Mesodermal cell (in vitro differentiated cells): Measurements from ENCODE around the gene ZNF677. TPM values are rescaled to one million over a fixed set of nuclear protein-coding genes. Genes with fewer than 3 reads are reported as not detected.
"Not testable (repeated sequence)": the region's sequence is repeated elsewhere in the genome, so short reads cannot be mapped to it uniquely, and the experiment has no call there.

Experiments
- H3K27ac ChIP-seq: 2 replicates; pipeline ENCODE4 v1.7.0; 2013; ENCODE audit warnings: mild to moderate bottlenecking, low read depth, low read length, moderate library complexity; ENCODE audit not compliant: severe bottlenecking
- H3K36me3 ChIP-seq: 2 replicates; pipeline ENCODE4 v1.7.1; 2013; ENCODE audit warnings: mild to moderate bottlenecking, low read length, moderate library complexity; ENCODE audit not compliant: control insufficient read depth, insufficient read depth
- H3K4me1 ChIP-seq: one replicate; pipeline ENCODE4 v1.7.1; 2013; ENCODE audit warnings: mild to moderate bottlenecking, low read length; ENCODE audit not compliant: insufficient read depth, control insufficient read depth, poor library complexity, severe bottlenecking
- H3K4me3 ChIP-seq: 2 replicates; pipeline ENCODE4 v1.7.0; 2013; ENCODE audit warnings: low read length, control low read depth, mild to moderate bottlenecking; ENCODE audit not compliant: insufficient read depth, poor library complexity, severe bottlenecking; ENCODE audit errors: extremely low read depth
- H3K9me3 ChIP-seq: 2 replicates; pipeline ENCODE4 v1.7.1; 2013; ENCODE audit warnings: mild to moderate bottlenecking, low read length, moderate library complexity; ENCODE audit not compliant: control insufficient read depth
- WGBS, 2 experiments: methylation state at CpG; one replicate each; pipeline ENCODE4 v1.1.5; 2013; ENCODE audit warnings: missing lambda C conversion rate in 2 of 2; ENCODE audit not compliant: insufficient coverage in 2 of 2; 5-methylcytosine and 5-hydroxymethylcytosine counted together
- polyA plus RNA-seq, 2 experiments: library from polyadenylated mRNA; stranded (reverse); fragments of 50-300 nt; gene quantifications; one replicate each; pipeline ENCODE4 v1.2.3, GENCODE V29; 2013

Gene ZNF677
- 16.3 TPM for polyA plus RNA-seq (2013, experiment 1 of 2)
- polyA plus RNA-seq (2013, experiment 2 of 2) = 12.5 TPM

GRCh38 chr19:53254411-53255341 lies at the start of gene ZNF677:
Gene ZNF677 (minus strand): TSS chr19:53254873. CDS start chr19:53251550, 3,323 bp downstream.
- Histone ChIP-seq H3K4me3 (peak within 1 kb of the TSS; percentile 60), H3K36me3 (peaks cover 17% of the 10 kb centered on the region), H3K27ac (peak within 1 kb of the TSS; percentile 69), H3K9me3 (peaks cover 39% of the 10 kb centered on the region), H3K4me1 (no peaks in the 10 kb centered on the region)
- 30% methylated on average over 57 to 66 of the region's 72 CpGs for WGBS, 2 experiments

- no CpG with 5 or more reads among the region's 8 CpGs for WGBS, 2 experiments
- not testable (repeated sequence) for H3K4me1 ChIP-seq, H3K4me3 ChIP-seq, H3K9me3 ChIP-seq, H3K27ac ChIP-seq, H3K36me3 ChIP-seq
Measured at GRCh38 chr19:53301341-53301740, 46.7 kb upstream of the ZNF677 start.

GRCh38 chr19:53294786-53295441 lies 40.2 kb upstream of the ZNF677 start:
- Histone ChIP-seq H3K4me1 (no peaks in the 10 kb centered on the region), H3K4me3 (no peak overlapping the region), H3K27ac (peak overlapping the region; percentile 46), H3K36me3 (no peaks in the 10 kb centered on the region), H3K9me3 (peaks cover 55% of the 10 kb centered on the region)
- 73 to 88% methylated on average over 4 to 5 of the region's 7 CpGs for WGBS, 2 experiments

- no peaks in the 10 kb centered on the region for H3K36me3 ChIP-seq
- H3K27ac ChIP-seq = no peak overlapping the region
- peaks cover 47% of the 10 kb centered on the region for H3K9me3 ChIP-seq
- 91 to 94% methylated on average over 47 of the region's 47 CpGs for WGBS, 2 experiments
- H3K4me3 ChIP-seq = no peak overlapping the region
- H3K4me1 ChIP-seq = no peaks in the 10 kb centered on the region
Measured at GRCh38 chr19:53290758-53291549, 36.3 kb upstream of the ZNF677 start.

GRCh38 chr19:53285087-53285486 lies 30.4 kb upstream of the ZNF677 start:
- H3K4me1 ChIP-seq = no peaks in the 10 kb centered on the region
- no peaks in the 10 kb centered on the region for H3K36me3 ChIP-seq
- no peak overlapping the region for H3K27ac ChIP-seq
- peaks cover 5% of the 10 kb centered on the region for H3K9me3 ChIP-seq
- 25% methylated on average over 1 to 2 of the region's 4 CpGs for WGBS, 2 experiments
- no peak overlapping the region for H3K4me3 ChIP-seq

GRCh38 chr19:53281947-53282346 lies 27.3 kb upstream of the ZNF677 start:
- no CpG with 5 or more reads among the region's 8 CpGs for whole genome bisulfite sequencing, 2 experiments
- H3K4me3 ChIP-seq, H3K9me3 ChIP-seq, H3K36me3 ChIP-seq, H3K27ac ChIP-seq, H3K4me1 ChIP-seq: not testable (repeated sequence)

GRCh38 chr19:53275480-53275879 lies 20.8 kb upstream of the ZNF677 start:
- no CpG with 5 or more reads among the region's 2 CpGs for WGBS, 2 experiments
- H3K9me3 ChIP-seq = peaks cover 21% of the 10 kb centered on the region

GRCh38 chr19:53272044-53272443 lies 17.4 kb upstream of the ZNF677 start:
- Histone ChIP-seq H3K27ac (no peak overlapping the region), H3K36me3 (no peaks in the 10 kb centered on the region), H3K9me3 (peaks cover 15% of the 10 kb centered on the region), H3K4me3 (no peak overlapping the region), H3K4me1 (no peaks in the 10 kb centered on the region)
- WGBS, 2 experiments = 73 to 80% methylated on average over 5 to 7 of the region's 9 CpGs

More at GRCh38 chr19:53275480-53275879, 20.8 kb upstream of the ZNF677 start:
- H3K36me3 ChIP-seq = no peaks in the 10 kb centered on the region
- H3K4me3 ChIP-seq = no peak overlapping the region
- no peak overlapping the region for H3K27ac ChIP-seq
- no peaks in the 10 kb centered on the region for H3K4me1 ChIP-seq

GRCh38 chr19:53269861-53270260 lies 15.2 kb upstream of the ZNF677 start:
- H3K27ac ChIP-seq, H3K4me1 ChIP-seq, H3K36me3 ChIP-seq, H3K4me3 ChIP-seq: not testable (repeated sequence)
- WGBS, 2 experiments = 86 to 100% methylated on average over 5 to 12 of the region's 27 CpGs
- H3K9me3 ChIP-seq = peaks cover 11% of the 10 kb centered on the region

GRCh38 chr19:53267623-53268022 lies 12.9 kb upstream of the ZNF677 start, which contains the start of gene VN1R4:
Gene VN1R4 (minus strand): TSS chr19:53267723. CDS start chr19:53267665, 58 bp downstream.
- H3K4me1 ChIP-seq, H3K4me3 ChIP-seq, H3K27ac ChIP-seq, H3K36me3 ChIP-seq: not testable (repeated sequence)
- no CpG with 5 or more reads among the region's 5 CpGs for WGBS, 2 experiments
- H3K9me3 ChIP-seq = peaks cover 12% of the 10 kb centered on the region
